HG03108 (cell line): ENCODE results near the gene M6PR.
"Not testable (repeated sequence)": the region's sequence is repeated elsewhere in the genome, so short reads cannot be mapped to it uniquely, and the experiment has no call there.

Experiments
- ATAC-seq: cut with Tn5 transposase; IDR thresholded peaks from one replicate; pipeline ENCODE4 v1.9.1; 2021; ENCODE audit warnings: moderate library complexity; ENCODE audit not compliant: unreplicated experiment

M6PR gene

DNA sequence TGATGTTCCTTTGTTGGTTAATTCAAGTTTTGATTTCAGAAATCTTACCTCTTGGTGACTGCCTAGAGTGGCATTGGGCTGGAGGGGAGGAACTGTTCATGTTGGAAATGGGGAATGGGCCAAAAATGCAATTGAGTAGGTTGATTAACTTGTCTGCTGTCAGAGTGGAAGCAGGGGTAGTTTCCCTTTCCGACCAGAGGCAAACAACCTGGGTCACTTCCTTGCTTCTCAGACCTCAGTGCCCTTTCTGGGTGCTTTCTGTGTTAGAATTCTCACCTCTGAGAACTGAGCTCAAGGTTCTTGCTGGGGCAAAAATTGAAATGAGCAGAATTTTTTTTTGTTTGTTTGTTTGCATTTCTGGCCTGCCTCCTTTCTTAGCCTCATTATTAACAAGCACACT is 2.3 kb upstream of the M6PR start:
- ATAC-seq = no peak

DNA sequence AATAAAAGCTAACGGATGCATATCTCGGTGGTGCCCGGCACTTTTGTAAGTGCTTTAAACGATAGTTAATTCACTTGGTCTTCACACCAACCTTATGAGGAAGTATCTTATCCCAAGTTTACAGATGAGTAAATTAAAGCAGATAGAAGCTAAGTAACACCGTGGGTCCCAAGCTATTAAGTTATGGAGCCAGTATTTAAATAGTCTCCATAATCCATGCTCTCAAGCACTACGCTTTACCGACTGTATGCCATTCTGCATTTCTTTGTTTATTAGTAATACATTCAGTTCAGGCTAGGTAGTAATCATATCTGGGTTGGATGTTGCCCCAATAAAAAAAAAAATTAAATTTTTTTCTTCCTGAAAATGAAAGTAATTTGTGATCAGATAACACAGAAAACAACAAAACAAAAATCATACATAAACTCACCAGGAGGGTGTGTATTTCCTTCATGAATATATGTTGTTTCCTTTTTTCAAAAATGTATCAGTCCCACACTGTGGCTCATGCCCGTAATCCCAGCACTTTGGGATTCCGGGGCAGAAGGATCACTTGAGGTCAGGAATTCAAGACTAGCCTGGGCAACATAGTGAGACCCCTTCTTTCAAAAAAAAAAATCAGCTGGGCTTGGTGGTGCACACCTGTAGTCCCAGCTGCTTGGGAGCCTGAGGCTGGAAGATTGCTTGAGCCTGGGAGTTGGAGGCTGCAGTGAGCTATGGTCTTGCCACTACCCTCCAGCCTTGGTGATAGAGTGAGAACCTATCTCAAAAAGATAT is 1.4 kb upstream of the M6PR start:
- no peak for ATAC-seq

DNA sequence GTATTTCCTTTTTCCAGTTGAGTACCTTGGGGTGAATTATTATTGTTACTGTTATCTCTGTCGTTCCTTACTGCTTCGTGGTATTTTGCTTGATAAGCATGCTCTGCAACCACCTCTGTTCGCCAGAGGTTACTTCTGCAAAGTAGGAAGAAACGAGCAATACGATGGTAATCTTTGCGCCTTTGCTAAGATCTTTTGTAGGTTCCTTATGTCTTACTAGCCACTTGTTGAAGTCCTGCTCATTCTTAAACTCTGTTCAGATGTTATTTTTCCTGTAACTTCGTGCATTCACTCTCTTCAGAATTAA is 729 bp upstream of the M6PR start:
- ATAC-seq = peak; percentile 12

DNA sequence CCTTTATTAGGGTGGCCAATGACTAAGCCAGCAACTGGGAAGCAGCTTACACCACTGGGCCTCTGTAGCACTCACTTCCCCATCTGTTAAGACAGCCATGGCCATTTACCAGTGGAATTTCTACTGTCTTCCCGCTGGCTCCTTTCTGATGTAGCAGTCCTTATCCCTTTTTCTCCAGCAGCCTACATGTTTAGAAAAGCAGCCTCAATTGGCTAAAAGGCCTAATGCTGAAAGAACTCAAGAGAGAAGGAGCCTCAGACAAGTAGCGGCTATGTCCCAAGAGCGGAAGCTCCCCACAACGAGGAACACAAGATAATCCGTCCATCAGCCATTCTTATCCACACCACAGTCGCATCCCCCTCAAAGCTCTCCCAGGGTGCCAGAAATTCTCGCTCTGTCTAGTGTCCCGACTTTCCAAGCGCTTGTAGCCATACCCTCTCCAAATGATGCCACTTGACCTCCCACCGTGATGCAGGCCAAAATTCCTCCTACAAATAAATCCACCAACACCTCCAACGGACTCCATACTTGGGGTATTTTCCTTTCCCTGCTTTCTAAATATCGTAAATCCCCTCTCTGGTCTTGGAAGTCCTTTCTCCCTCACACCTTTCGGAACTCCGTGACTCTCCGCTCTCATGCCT is 624 bp downstream of the M6PR start:
- ATAC-seq = no peak

DNA sequence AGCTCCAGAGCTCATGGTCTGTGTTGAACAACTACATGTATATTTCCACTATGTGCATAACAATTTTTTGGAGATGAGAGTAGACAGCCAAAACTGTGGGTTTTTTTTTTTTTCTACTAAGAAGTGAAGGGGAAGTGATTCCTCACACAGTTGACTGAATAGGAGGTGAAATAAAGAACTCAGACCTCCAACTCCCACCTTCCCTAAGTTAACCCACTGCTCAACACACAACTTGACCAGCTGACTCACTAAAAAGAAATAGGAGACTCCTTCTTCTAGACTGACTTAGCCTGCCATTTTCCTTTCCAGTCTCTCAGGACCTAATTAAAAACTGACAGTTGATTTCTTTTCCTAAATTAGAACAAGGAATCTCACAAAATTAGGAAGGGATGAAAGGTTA is 1.7 kb downstream of the M6PR start:
- no peak for ATAC-seq

DNA sequence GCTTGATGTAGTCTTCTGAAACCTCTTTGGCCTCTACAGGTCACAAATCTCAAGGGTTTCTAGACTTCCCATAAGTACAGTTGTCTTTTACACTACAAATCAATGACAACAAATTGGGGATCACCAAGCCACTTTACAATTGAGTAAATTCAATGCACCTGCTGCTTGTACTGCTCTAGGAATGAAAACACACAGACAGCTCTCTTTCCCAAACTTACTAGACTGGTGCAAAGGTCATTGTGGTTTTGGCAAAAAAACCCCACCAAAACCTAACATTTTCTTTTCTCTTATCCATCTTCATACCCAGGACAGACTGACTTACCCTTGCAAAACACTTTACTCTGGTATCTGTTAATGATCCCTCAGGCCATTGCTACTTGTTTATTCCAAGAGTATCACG is 2.7 kb downstream of the M6PR start:
- ATAC-seq = no peak

DNA sequence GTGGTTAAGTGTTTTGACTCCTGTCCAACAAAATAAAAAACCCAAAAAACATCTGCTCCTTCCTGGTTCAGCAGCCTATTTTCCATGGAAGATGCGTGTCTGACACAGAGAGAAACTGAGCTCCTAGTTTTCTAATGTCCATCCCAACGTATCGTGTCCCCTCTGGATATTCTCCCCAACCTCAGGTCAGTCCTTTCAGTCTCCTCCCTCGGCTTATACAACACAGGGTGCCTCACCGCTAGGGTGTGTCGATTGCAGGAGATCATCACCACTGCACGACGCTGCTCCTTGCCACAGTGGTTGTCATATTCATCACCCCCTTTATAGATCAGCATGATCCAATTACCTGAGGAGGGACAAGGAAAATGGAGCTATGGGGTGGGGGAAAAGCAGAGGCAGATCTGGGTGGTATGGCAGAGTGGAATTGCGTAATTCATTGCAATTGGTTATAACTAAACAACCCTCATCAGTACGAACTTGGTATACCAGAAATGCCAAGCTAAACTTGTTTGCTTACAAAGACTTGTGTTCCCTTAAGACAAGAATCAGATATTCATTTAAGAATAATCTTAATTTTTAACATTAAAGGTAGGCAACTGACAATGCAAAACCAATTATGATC is 5.8 kb downstream of the M6PR start:
- no peak for ATAC-seq

DNA sequence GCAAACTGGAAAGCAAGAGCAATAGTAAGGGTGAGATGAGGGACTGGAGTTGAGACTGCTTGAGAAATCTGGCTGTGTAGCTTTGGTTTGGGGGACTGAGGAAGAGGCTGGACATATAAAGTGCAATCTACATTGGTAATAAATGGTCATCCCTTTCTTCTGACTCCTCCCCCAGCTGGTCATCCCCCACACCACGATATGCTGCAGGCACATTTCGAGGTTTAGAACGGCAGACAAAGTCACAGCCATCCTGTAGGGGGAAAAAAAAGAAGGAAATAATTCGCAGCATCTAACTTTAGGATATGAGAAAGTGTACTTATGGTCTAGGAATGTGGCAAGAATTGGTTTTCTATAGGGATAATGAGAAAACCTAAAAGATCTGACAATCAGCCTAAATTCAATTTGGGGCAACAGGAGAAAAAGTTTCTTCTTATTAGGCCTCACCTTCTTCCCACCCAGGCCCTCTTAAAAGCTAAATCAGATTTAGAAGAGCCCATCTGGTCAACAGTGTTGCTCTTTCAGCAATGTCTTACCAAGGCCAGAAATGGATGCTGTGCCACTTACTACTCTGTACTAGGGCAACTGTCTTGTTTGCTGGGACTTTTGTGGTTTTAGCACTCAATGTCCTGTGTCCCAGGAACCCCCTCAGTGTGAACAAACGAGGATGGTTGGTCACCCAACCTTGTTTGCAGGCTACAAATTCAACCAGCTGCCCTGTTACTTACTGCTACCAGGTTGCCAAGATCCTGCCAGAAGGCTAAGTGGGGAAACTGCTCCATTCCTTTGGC is 7.6 kb downstream of the M6PR start:
- ATAC-seq = no peak

DNA sequence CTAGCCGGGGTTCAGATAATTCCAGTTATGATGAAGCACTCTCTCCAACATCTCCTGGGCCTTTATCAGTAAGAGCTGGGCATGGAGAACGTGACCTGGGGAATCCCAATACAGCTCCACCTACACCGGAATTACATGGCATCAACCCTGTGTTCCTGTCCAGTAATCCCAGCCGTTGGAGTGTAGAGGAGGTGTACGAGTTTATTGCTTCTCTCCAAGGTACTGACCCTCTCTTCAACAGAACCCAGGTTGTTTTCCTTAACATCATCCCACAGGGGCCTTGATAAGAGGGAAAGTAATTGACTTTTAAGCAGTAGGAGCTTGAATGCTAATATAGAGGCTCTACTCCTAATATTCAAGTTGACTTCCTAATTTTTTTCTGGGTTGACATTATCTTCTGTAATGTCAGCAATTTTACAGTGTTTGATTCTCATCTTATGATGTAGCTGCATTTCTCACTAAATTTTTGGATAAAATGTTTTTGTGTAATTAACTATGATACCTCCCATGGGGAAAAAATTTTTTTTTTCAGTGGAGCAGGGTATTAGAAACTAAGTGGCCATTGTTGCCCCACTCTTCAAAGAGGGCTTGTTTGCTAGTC is 11.5 kb downstream of the M6PR start:
- ATAC-seq = not testable (repeated sequence)

DNA sequence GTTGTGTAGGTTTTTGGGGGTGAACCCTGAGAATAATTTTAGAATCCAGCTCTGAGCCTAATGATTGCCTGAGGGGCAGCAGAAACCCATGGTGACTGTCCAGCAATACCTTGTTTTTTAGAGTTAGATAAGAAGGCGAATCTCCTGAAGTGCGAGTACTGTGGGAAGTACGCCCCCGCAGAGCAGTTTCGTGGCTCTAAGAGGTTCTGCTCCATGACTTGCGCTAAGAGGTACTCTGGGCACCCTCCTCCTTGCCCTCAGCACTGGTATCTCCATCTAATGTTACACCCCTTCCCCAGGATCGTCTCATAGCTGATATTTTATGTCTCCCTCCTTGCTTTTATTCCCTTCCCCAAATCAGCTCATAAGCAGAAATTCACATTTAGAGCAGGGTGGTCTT is 12.7 kb downstream of the M6PR start:
- no peak for ATAC-seq

DNA sequence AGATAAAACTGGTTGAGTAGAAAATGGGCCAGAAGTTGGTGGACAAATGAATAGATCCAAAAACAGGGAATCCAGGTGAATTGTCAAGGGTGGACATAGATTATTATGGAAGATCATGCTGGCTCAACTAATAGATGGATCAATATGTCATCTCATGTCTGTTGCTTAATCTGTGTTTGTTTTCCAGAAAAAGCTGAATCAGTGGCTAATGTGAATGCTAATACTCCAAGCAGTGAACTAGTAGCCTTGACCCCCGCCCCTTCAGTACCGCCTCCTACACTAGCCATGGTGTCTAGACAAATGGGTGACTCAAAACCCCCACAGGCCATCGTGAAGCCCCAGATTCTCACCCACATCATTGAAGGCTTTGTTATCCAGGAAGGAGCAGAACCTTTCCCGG is 15.4 kb downstream of the M6PR start:
- ATAC-seq = not testable (repeated sequence)

DNA sequence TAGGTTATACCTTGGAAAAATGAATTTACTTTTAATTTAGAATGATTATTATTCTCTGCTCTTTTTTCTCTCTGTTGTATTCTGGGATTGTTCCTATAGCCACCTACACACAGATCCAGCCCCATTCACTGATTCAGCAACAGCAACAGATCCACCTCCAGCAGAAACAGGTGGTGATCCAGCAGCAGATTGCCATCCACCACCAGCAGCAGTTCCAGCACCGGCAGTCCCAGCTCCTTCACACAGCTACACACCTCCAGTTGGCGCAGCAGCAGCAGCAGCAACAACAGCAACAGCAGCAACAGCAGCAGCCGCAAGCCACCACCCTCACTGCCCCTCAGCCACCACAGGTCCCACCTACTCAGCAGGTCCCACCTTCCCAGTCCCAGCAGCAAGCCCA is 17.0 kb downstream of the M6PR start:
- ATAC-seq = not testable (repeated sequence)

DNA sequence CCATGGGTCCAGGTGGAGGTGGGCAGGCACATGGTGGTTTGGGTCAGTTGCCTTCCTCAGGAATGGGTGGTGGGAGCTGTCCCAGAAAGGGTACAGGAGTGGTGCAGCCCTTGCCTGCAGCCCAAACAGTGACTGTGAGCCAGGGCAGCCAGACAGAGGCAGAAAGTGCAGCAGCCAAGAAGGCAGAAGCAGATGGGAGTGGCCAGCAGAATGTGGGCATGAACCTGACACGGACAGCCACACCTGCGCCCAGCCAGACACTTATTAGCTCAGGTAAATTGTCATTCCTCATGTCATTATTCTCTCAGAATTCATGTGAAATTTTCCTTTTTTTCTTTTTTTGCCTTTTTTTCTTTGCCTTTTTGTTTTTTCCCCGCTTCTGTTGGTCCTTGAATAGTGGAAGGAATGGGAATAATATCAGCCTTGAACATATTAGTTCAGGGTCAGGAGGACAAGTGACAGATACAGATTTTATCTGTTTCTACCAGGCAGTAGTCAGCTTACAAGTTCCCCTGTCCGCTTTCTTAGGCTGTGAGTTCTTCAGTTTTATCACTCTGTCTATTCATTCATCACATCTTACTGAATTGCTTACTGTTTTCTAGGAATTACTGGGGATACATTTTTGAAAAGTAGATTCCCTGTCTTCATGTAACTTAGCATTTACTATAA is 18.7 kb downstream of the M6PR start:
- not testable (repeated sequence) for ATAC-seq

DNA sequence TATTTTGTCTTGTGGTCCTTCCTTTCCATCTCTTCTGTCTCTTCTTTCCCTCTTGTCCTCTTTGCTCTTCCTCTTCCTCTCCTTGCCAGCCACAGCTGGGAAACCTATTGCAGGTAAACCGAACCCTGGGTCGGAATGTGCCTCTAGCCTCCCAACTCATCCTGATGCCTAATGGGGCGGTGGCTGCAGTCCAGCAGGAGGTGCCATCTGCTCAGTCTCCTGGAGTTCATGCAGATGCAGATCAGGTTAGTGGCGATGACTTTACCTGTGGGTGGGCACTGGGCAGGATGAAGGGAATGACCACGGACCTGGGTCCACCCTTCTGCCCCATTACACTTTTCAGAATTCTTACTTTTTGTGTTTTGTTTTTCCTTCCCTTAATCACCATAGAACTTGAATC is 26.9 kb downstream of the M6PR start:
- no peak for ATAC-seq

DNA sequence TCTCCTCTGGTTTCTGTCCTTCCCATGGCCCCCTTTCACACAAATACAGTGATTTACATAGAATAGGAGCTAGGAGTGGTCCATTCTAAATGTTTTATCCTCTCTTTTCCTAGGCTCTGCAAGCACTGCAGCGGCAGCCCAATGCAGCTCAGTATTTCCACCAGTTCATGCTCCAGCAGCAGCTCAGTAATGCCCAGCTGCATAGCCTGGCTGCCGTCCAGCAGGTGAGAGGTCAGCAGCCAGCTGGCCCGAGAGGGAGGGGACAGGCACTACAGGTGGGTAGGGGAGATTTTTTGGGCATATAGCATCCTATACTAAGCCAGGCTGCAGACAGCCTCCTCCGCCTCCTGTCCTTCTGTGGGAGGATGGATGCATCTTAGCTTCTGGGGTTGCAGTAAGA is 29.8 kb downstream of the M6PR start:
- ATAC-seq = not testable (repeated sequence)

DNA sequence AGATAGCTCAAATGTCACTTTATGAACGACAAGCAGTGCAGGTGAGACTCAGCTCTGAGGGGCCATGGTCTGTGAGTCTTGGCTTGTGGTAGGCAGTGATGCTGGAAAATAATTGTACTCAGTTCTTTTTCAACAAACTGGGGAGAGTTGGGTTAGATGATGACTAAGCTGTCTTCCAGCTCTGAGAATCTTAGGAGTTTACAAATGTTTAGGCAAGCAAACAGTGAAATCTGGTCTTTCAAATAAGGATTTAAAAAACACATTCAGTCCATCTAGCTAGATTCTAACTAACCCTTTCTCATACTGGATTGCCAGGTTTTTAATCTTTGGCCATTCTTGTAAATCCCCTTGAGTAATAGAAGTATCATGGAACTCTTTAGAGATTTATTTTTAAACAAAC is 31.7 kb downstream of the M6PR start:
- no peak for ATAC-seq

DNA sequence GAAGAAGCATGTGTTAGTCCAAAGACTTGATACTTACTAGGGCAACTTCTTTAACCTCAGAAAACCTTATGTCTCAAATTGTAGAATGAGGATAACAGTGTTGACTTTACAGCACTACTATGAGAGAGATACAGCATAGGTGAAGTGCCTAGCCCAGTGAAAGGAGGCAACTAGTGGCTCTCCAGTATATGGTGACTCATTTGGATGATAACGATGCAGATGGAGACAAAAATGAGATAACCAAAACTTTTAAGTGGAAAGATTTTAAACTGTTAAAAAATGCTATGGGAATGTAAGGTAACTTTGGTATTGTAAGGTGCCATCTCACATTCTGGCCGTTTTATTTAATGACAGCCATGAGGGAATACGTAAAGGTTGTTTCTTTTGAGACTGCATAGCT is 32.4 kb downstream of the M6PR start:
- no peak for ATAC-seq

DNA sequence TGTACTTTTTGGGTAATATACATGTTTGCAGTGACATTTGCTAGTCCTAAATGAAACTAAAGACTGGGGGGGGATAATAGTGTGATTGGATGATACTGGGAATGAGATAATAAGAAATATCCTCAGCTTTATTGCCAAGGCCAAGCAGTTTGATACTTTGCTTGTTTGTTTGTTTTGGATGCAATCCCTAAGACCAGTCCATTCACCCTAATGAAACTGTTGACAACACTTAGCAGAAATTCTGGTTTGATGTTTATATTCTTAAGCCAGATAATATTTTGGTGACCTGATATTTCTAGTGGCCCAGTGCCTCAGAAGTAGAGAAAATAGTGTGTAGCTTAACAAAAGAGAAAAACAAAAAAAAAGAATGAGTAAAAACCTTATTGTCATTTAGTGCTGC is 33.3 kb downstream of the M6PR start:
- ATAC-seq = no peak

DNA sequence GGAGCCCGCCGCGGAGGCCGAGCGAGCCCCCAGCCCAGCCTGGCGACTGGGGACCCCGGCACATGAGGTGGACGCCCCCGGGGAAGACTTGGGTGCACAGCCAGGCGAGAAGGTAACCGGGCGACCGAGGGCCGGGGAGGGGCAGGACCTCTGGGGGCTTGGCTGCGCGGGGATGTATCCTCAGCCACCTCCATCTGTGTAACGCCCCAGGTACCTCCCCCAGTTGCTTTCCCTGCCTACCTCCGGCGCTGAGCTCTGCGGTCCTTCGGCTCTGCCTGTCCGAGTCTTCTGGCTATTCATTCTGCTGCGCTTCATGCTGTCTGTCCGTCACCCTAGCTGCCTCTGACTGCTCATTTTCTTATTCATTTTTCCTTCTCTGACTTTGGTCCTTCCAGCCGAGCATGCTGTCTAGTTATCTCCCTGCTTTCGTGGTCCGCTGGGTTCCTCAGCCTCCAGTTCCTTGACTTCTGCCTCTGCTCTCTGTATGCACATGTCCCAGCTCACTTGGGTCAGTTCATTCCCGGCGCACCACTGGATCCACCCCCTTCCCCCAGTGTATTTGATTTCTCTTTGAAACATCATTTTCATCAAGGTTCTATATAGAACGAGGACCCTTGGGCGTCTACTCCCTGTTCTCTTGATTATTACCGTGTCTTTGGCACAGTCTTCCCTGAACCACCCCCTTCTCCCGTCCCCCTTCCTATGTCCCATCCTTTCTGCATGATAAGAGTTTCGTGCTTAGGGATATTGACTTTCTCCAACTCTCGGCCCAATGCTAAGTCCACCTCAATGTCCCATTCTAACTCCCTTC is 34.5 kb downstream of the M6PR start:
- peak; percentile 53 for ATAC-seq
